Inflammatory macrophage (primary cell): ENCODE measurements around the gene MAP3K7.
A peak's percentile ranks its signal among the peaks of the same experiment; 100 is the strongest.

Experiments used
- DNase-seq, 2 donors: peaks; one replicate each; pipeline ENCODE4 v3.0.0-alpha.2; 2020 to 2022
- total RNA-seq, 18 experiments: gene quantifications; one replicate each; lab custom pipeline; 2026; ENCODE audit warnings: mixed read lengths in 6 of 18, inconsistent platforms in 2 of 18; lab: John Stamatoyannopoulos, UW

MAP3K7 gene
- total RNA-seq, result 63.2 to 101 (median 77.3) reads per million in 18 experiments

DNA sequence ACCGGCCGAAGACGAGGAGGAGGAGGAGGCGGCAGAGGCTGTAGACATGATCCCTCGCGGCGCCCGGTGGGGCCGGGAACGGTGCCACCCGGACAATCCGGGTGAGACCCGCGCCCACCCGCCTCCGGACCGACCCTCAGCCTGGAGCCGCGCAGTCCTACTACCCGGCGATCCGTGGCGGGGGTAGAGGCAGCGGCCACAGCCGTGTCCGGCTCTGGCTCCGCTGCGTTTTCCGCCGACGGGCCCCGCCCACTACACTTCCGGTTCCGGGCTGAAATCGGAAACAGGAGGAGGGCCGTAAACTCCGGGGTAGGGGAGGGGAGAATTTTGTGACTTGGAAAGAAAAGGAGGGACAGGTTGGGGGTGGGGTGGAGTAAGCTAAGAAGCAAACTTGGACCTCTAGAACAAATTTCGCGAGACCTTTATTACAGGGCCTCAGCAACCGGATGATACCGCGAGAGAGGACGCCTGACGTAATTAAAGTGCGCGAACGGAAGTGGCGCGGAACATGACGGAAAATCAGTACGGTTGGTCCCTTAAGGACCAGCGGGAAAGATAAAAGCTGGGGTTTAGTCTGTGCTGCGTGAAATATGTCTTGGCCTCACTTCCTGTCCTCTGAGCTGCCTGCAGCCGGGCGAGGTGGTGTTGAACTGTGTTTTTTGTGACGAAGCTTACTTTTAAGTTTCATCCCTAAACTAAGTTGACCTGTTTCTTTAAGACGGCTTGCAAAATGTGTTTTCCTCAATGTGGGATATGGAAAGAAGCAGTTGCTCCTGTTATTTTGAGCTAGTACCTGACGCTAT lies at the start of gene MAP3K7:
Gene MAP3K7, minus strand, starts transcription at position 237 of the 803 bp plus-strand sequence. Its CDS starts 189 bp downstream, at position 48.
- peak; percentile 97 to 99 for DNase-seq

DNA sequence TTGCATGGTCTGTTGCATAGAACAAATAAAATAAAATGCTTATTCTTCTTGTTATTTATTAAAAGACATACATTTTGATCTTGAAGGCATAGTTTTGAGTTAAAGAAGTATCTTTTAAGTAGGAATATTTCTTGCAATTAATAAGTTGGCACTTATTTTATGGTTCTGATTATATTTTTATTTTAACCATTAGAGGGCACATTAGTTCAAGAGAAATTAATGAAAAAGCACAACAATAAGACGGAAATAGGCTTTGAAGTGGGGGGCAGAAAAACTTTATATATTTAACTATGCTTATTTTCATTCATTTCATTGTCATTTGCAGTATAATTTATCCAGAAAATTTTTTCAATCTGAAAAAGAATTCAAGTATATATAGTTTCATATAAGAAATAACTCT lies 44.2 kb upstream of the MAP3K7 start:
- no peak for DNase-seq

DNA sequence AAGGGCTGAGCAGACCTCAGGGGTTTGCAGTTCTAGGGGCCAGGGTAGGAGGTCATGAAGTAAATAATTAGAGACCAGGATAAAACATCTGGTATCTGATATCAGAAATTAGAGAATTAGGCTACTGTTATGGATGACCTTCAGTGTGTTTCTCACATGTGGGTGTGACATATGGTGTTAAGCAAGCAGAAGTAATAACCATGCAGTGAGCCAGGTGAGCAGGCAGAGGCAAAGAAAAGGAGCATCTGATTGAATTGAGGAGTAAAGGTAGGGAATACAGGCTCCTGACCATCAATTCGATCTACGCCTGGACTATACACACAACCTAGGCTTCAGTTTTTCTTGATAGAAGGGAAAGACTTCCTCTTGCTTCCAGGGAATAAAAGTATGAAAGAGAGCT lies 34.7 kb upstream of the MAP3K7 start:
- no peak for DNase-seq

DNA sequence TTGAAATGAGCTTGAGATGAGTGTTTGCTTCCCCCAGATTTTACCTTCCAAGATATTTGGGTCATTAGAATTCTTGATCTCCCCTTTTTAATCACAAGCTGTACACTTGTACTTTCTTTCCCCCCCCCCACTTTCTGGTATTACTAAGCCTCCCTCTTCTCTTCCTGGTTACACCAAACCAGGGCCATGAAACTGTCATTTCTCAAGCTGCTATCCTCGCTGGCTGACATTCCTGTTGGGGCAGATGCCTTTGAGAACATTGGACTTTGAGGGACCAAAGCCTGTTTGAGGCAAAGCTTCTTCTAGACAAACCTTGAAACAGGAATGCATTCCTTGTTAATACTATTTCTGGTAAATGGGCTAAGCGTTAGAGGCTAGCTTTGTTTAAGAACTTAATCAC lies 32.3 kb upstream of the MAP3K7 start:
- no peak for DNase-seq

DNA sequence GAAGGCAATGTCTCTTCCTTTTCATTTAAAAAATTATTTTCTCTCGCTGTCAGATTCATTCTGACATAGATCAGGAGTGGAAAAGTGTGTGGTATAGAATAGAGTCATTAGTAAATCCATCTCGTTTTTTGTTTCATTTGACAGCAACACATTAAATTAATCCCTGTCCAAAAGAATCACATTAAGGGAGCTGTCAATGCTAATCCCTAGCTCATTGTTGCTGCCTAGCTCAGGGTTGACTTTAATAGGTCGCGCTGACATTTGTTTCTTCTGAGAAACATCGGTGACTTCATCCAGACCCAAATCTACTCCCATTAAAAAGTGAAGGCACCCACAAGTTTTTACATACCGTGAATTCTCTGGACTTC lies 25.4 kb upstream of the MAP3K7 start:
- no peak for DNase-seq

DNA sequence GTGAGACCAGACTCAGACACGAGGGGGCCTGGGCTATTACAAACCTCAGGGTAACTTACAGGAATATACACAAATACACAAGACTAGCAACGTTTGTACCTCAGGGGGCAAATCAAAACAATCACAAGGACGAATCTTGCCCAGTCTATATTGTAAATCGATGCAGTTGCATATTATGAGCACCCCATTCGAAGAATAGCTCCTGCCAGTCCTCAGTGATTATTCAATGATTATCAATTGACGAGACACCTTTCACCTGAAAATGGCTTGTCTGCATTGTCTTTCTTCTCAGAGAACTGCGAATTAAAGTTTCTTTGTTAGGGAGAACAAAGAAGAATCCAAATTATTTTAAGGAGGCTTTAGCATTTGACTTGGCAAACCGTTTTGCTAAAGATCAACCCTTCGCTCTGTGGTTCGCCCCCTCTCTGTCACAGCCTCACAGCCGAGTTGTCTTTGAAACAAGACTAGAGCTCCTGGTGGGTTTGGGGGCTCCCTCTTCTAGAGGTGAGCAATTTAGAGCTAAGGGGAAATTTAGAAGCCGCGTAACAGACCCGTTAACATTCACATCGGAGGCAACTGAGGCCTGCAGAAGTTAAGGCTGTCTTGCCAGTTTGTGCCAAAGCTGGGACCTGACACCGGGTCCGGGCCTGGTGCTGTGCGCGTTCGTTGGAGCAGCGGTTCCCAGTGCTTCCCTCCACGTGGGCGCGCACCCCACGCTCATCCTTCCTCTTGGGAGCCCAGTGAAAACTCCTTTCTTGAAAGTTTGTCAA lies 24.9 kb upstream of the MAP3K7 start:
- no peak for DNase-seq

DNA sequence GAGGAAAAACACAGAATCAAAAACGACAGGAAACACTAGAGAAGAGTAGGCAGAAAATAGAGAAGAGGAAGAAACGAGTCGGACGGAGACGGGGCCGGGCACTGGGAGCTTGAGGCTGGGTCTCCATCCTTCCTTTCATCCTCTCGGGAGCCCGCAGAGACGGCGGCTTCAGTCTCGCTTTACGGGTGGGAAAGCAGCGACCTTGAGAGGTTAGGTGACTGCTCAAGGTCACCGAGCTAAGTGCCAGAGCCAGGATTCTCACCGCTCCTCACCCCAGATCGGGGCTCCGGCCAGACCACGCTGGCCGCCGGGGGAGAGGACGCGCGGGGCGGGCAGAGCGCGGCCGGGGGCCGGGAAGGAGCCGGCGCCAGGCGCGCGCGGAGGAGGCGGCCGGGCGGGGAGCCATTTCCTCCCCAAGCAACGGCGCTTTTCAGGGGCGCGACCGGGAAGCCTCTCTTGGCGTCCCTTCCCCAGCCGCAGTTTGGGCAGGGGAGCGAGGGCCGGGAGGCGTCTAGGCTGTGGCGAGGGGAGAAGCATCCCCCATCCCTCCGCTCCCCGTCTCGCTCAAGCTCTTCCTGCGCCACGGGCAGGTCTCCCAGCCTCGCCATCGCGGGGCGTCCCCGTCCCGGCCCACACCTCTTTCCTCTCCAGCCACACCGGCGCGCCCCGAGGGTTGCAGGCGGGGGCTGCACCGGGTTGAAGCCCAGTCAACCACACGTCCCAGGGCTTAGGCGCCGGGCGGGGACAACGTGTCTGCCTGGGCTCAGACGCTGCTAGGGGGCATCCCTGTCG lies 24.1 kb upstream of the MAP3K7 start:
- DNase-seq, result no peak

DNA sequence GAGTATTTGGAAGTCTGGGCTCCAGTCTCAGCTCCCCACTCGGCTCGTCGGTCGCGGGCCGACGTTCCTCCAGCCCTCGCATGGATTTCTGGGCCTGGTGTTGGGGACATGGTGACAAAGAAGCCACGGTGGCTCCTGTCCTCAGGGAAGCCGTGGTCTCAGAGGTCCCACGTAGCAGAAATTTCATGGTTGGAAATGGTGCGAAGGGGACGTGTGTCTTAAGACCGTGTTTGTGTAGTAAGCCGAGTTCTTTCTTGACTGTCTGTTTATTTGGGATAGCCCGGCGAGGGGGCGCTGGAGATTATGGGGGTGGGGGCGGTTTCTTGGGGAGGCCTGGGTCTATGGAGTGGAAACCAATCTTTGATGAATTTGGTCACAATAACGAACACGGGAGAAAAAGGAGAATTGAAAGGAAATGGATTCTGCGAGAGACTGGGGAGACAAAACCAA lies 23.5 kb upstream of the MAP3K7 start:
- DNase-seq, result no peak

DNA sequence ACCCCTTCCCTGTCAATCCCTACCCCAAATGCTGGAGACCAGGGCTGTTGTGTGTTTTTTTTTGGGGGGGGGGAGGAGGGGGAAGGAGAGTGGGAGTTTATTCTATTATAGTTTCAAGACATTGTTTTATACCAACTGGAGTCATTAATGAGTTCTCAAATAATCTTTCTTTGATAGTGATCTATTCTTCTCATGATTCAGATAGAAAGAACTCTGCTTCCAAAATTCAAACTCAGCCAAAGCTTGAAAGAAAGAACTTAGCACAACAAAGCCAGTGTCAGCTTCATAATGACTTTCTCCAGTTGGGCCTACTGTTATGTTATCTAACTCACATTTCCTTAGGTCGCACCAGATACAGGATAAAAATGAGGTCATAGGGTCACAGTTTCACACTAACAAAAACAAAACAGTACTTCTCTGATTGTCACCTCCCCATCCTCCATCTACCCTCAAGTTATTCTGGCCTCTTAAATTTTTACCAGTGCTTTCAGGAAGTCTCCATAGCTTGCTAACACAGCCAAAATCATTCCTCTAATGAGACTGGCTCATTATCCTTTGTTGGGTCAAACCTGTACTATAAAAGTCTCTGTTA lies 19.0 kb upstream of the MAP3K7 start:
- DNase-seq, result no peak

DNA sequence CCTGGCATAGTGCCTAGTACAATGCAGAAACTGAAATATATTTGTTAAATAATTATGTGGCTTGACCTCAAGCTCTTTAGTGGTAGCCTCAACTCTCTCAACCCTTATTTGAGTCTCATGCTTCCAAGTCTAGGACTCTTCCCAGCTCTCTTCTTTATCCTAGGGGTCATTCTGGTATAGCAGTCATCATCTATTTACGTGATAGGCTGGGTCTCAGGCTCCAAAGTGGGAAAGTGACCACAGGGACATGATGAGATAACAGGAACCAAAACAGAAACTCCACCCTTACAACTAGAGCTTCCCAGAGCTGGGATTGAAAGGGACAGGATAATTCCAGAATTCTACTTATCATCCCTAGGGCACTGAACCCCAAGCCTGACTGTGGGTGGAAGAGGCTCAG lies 17.7 kb upstream of the MAP3K7 start:
- DNase-seq, result no peak

DNA sequence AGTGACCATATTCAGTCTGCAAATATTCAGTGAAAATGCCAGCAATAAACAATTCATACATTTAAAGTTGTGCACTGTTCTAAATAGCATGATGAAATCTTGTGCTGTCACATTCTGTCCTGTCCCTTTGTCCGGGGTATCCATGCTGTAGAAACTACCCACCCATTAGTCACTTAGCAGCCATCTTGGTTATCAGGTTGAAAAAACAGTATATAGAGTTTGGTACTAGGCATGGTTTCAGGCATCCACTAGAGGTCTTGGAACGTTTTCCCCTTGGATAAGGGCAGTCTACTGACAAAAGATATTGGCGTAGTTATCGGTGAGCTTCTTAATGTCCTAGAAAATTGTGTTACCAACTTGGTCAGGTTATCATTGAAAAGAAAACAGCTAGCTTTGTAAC lies 12.3 kb upstream of the MAP3K7 start:
- no peak for DNase-seq

DNA sequence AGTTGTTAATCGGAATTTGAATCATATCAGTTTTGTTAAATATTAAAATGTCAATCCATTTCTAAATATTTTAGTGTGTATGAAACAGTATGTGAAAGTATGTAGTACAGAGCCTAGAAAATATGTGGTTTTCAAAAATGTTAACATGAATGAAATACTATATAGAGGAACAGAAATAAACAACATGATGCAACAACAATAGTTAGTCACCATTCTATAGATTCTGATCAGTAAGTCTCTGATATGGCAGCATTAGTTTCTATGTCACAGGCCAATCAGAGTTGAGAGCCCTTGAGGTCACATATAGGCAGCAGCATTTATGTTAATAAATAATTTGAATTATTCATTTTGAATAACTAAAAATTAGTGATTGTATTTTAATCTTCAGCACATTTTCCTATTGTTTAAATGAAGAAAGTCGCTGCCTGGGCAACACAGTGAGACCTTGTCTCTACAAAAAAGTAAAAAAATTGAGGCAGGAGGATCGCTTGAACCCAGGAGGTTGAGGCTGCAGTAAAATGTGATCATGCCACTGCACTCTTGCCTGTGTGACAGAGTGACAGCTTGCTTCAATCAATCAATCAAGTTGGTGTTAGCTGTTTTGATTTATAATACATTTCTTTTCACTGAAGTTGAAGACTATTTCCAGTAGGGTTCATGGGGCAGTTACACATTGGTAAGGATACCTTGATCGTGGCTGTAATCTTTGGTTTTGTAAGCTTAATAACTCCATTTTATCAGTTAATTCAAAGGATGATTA lies 11.5 kb upstream of the MAP3K7 start:
- no peak for DNase-seq

DNA sequence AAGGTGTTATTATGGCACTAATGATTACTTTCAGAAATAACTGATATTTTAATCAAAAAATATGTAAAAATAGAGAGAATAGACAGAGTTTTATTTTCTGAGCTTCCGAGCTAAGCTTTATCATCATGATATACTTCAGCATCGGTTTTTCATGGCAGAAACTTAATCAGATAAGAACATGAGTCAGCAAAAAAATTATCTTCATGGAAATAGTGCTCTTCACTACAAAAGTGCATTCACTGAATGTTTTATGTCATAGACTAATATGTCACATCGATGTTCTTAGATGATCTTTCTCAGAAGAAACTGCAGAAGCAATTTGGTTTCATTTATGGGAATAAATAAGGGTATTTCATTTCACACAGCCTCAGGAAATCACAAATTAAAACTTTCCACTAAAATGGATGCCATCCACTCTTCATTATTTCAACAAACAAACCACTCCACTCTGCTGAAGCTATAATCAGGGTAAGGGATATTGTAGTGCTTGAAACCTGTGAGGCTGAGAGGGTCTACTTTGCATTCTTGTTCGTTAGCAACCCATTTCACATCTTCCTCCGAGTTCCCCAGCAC lies 10.2 kb upstream of the MAP3K7 start:
- DNase-seq, result no peak

DNA sequence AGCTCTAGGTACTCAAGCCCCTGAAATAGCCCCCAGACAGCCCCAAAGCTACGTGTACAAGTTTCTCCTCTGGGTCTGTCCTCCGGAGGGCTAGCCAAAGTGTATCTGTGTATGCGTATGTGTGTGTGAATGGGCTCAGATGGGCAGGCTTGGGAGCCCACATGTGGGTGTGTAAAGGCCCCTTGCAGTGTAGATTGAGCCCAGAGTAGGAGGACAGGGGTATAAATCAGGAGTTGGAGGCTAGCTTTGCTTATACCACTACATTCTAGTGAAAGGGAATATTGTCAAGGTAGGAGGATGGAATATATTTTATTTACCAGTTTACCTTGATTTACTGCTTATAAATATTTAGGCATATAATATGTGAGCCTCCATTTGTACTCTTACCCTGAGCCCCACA lies 9.0 kb upstream of the MAP3K7 start:
- DNase-seq, result no peak

DNA sequence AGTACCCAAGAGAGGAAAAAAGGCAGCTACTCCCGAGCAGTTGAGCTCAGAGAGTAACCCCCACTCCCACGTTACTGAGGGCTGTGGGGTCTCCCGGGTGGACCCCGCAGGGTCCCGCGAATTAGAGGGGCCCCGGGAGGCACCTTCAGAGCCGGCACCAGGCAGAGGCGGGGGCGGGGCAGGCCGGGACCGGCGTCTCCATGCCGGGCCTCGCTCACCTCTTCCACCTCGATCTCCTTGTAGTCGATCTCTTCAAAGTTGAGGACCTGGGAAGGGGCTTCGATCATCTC lies 381 bp downstream of the MAP3K7 start:
- DNase-seq, result peak in 1 of 2 donors; percentile 32

DNA sequence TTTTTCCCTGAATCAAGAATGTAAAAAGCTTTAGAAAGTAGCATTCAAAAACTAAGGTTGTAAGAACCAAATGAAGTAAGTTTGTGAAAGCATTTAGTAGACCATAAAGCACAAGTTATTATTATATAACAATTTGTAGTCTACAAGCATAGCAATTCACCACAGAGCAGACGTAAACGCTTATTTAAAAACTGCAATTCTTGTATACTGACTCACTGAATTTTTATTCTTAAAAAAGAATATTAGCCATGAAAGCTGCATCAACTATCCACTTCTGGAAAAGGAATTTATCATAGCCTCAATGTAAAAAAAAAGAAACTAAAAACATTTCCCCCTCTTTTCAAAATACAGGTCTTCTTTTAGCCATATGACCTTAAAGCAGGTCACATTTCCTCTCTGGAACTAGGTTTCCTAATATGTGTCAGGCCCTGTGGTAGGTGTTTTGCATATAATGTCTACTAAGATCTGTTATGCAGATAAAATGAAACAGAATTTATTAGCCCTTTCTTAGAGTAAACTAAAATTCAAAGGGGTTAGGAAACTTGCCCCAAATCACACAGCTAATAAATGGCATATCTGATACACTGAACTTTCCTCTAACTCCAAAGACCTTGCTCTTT lies 2.1 kb downstream of the MAP3K7 start:
- no peak for DNase-seq

DNA sequence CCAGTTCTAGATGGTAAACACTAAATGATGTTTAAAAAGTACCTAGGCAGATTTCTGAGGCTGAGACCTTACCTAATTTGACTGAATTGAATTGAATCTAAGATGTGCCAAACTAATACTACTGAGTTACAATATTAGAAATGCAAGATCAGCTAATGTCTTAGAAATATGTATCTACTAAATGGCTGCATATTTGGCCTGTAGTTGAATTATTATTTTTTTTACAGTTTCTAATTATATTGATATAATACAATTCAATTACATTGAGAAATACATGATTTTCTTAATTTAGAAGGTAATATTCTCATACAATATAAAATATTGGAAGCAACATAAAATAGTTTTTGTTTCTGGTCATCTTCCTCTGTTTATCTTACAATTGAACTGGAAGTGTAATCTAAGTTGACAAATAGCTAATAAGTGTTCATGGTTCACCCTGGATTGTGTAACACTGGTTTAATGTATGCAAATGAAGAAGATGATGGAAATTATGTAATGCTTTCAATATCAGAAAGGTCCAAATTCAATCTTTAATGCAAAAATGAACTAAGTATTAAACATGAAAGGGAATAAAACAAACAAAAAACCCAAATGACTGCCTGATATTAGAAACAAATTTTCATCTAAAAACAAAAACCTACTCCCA lies 2.9 kb downstream of the MAP3K7 start:
- no peak for DNase-seq

DNA sequence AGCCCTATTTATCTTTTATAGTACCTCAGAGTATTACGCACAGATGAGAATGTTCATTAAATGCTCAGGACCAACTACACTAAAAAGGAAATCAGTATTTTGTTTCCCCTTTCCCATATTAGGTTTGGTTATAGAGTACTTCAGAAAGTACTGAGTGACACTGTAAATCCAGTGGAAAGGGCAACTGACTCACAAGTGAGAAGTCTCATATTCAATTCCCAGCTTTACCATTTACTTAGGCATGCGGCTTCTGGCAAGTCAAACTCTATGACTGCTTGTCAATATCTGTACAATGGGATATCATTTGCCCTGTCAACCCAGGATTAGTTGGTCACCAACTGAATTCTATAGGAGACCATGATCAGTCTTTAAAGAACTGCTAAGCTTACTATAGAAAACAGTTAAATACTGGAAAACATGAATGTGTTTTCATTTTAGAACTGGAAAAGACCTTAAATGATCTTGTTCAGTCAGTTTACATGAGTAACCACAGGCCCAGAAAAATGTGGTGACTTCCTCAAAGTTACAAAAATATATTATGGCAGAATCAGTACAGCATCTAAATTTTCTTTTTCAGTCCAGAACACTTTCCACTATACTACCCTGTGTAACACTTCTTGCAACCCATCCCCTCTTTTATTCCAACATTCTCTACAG lies 3.6 kb downstream of the MAP3K7 start:
- no peak for DNase-seq

DNA sequence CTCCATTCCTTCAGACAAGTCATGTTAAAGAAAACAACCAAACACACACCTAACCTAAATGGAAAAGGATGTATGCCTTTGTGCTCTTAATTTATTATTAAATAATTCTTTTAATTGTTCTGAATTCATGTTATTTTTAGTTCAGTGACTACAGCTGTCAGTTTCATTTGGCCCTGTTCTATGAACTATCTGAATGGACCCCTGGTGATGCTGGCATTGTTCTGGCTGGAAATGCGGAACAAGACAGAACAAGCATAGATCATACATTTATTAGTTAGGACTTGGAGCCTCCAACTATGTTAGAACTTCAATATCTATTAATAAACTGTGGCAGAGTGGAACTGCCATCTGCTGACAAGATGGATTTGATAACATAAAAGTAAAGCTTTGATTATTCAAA lies 5.7 kb downstream of the MAP3K7 start:
- DNase-seq, result no peak

DNA sequence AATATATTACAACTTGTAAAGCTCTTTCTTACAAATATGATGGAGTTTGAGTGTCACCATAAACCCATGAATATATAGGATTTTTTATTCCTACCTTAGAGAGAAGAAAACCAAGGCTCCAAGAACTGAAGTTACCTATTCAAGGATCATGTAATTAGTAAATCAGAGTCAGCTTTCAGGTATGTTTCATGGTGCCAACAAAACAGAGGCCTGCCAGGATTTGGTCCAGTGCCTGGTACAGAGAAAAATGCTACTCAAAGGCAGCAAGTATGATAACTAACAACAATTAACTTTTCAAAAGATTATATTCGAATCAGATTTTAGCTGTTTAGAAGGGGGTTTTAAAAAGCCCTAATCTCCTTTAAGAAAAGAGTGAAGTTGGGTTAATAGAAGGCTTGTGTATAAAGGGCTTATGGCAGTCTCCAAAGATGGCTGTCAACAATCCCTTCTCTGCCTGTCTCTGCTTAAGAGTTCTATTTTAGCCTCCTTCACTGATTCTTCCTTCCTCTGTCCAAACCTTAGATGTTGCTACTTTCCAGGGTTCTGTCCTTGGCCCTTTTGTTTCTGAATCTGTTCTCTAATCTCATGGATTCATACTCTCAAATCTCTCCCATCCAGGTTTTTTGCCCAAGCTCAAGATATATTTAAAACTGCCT lies 7.8 kb downstream of the MAP3K7 start:
- DNase-seq, result no peak
